NCI-H187 (cell line): ENCODE data around the gene MYRIP.
"Not testable (repeated sequence)": the region's sequence is repeated elsewhere in the genome, so short reads cannot be mapped to it uniquely, and the experiment has no call there.

Experiments used
- DNase-seq, 2 experiments: peaks; one replicate each; lab custom pipeline; 2025; lab: John Stamatoyannopoulos, UW

Gene MYRIP

DNA sequence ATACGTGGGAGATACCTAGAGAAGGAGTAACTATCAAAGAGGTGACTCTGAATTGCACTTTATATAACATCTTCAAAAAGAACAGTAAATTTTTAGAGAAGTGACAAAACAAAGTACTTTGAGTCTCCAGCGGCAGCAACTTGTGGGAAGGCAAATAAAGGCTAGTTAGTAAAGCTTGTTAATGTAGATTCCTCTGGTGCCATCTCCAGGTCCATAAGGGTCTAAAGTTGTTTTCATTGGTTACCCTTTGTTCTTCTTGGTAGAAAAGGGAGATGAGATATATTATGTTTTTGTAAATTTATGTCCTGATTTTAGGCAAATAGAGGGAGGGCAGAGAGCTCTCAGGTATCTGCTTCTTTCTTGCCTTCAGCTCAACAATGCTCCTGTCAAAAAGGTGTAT, 161.6 kb downstream of the MYRIP start:
- no peak for DNase-seq

DNA sequence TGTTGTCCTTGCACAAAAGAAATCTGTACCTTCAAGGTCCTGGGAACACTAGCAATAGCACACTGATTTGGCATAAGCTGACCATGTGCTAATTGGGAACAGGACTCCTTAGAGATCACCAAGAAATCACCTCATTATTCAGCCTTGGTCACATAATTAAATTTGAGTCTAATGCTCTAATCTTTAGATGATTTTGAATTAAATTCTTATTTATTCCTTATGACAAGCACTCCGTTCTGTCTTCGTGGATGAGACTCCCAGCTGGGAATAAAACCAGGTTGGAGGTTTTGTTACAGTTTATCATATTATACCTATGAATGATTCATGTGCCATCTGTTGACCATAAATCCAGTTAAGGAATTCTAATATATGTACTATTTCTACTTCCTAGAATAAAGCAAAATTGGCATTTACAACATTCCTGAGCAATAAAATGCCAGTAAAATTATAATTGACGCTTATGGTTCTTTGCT, 162.2 kb downstream of the MYRIP start:
- no peak for DNase-seq

DNA sequence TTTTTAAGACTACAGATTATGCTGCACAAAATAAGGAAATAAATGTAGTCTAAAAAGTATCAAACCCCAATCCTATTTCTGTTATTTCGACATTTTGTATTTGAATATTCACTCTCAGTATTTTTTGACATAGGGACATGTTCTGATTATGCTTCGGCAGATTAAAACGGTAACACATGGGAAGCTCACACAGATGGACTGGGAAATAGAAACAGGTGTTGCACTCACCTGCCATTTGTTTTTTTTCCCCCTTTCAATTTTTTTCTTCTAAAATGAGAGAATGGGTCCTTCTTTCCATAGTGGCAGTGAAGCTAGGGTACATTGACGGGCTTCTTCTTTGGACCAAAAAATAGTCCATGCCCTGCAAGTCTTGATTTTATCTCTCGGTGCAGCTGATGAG, 163.1 kb downstream of the MYRIP start:
- no peak for DNase-seq

DNA sequence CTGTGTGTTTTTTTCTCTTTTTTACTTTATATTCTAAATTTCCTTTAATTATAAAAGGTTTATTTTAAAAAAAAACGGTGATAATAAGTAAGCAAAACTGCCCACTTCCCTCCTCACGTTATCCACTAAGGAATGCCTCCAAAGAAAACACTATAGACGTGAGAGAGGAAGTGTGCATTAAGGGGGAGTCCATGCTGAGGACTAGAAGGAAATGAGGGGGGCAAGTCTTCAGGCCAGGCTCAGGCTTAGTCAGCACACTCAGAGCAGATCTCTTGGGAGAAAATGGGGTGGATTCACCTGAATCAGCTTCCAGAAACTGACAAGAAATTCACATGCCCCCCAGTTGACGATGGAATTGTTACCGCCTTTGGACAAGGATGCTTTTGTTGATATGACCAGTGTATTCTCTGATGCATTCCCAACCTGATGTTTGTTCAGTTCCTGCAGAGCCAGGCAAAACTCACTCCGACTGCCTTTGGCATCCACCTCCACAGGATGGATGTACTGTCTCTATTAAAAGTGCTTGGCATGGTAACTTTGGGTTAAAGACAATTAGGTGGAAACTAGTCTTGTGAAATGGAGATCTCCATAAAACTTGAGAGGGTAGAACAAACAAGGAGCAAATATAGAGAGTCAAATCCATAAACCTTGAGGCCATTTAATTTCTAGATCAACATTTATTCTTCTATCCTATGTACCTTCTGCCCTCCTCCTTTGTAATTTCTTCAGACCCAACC, 167.8 kb downstream of the MYRIP start:
- DNase-seq, result no peak

DNA sequence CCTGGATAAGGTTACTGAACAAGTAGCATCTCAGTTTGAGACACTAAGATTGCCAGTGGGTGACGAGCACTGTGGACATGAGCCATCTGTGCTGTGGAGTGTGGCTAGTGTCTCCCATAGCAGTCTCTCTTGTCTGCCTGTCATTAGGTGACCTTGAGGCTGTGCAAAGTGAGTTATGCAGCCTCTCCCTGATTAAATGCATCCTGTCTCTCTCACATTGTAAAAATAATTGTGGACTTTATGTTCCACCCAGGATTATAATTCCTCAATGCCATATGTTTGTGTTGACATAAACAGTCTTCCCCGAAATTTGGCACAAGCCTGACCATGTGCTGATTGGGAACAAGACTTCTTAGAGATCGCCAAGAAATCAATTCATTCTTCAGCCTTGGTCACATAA, 168.9 kb downstream of the MYRIP start:
- DNase-seq, result no peak

DNA sequence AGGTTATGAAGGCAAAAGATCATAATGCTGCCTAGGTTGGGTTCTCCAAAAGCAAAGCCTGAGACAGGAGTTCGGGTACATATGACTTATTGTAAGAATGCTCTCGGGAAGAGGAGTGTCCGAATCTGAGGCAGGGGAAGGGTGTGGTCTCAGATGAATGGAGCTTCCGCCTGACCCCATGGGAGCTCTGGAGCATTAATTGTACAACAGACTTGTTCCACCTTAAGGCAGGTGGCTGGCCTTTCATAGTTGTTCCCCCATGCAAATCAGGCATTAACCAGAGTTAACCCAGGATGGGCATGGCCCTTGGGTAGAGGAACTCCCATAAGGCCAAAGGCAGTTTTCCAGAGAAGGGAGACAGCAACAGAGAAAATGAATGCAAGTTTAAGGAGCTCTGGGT, 170.6 kb downstream of the MYRIP start:
- no peak for DNase-seq

DNA sequence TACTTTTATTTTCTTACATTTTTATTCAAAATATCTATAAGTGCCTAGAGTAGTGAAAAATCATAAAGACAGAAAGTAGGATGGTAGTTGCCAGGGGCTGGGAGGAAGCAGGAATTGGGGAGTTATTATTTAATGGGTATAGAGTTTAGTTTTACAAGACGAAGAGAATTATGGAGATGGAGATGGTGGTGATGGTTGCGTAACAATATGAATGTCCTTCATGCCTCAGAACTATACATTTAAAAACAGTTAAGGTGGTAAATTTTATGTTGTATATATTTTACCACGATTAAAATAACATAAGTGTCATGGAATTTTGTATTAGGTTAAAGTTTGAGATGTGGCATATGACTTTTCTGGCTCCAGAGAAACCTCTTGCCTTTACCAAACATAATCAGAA, 171.4 kb downstream of the MYRIP start:
- no peak for DNase-seq

DNA sequence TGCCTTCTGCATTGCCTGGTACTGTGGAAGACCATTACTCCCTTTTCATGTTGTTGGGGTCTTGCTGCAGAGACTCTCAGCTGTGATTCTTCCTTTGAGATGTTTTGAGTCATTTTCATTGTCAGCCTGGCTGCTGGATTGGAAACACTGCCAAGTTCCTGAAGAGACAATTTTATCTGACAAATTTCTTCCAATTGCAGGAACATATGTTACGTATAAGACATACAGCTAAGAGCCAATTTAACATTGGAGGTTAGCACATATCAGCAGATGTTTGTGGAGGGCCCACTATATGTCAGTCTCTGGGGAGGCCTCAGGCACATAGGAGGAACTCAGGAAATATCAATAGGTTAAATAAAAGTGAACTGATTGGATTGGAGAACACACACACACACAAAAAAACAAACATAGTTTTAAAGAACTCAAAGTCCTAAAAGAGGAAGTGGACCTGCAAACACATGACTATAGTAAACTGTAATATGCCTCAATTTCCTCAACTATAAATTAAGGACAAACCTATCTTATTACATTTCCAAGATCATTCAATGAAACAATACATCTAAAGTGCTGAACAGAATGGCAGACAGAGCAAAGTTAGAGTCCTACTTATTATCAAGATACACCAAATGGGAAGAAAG, 172.3 kb downstream of the MYRIP start:
- no peak for DNase-seq

DNA sequence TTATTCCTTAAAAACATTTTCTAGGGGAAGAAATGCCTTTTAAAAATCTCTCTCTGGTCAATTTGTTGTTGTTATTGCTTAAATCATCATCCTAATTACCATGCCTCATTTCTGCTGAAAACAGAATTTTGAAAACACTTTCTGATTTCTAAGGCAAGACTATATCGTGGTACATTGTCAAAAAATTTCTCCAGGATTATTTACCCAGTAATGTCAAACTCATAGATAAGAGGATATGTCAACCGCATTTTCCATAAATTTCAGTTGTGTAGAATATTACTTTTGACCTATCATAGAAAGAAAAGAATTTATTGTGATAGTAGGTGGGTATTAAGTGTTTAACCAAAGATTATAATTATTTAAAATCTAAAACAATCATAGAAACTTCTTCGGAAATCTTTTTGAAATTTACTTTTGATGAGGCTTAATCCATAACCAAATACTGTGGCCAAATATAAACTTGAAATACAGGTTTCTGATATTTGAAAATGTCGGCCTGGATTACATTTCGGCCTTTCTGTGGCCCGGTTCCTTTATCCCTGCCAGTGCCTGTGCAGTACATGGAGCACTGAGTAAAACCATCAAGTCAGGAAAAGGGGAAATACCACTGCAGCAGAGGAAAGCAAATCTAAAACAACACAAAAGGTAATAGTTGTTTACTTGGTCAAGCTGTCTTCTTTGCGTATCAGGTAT, 173.4 kb downstream of the MYRIP start:
- DNase-seq, result no peak

DNA sequence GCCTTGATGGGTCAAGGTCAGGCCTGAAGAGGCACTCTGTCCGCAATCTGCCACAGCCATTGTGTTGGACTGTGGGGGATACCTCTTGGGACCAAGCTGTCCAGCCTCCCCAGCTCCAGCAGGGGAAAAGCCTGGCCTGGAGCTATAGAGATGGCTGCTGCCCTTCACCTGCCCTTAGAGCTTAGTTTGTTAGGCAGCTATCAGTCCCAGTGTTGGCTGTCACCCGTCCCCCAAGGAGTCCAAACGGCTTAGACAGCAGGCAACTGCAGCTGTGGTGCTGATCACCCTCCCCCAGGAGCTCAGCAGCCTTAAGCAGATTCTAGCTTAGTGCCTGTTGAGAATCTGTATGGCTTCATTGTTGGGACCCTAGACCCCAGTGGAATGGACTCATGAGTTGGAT, 180.3 kb downstream of the MYRIP start:
- DNase-seq, result no peak

DNA sequence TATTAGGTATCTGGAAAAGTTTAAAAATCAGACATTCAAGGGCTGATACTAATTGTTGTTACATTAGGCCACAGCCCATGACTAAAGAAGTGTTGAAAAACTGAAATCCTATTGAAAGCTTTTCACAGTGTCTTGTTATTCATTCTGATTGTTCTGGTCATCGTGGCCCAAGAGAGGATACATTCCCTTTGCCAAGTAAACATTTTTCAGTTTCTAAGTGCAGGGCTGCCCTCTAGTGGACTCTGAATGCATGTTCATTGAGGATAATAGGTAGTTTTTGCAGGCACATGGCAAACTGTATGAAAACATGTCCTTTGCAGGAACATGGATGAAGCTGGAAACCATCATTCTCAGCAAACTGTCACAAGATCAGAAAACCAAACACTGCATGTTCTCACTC, 181.1 kb downstream of the MYRIP start:
- DNase-seq, result no peak

DNA sequence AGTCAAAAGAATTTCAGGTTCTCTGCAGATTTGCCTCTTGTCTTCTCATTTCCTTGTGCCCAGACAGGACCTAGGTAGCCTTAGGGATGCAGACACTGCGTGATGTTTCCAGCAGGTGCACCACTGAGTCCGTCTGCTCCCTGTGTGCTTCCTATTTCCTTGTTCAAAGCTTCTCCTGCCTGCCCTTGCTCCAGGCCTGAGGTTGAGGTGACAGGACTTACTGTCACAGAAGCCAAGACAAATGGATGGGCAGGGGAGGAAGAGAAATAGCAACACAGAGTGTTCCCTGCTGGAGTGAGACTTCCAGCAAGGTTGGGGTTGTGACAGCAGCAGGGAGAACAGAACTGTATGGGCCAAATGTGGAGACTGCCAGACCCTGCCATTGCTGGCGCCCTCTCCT, 199.4 kb downstream of the MYRIP start:
- DNase-seq, result no peak

DNA sequence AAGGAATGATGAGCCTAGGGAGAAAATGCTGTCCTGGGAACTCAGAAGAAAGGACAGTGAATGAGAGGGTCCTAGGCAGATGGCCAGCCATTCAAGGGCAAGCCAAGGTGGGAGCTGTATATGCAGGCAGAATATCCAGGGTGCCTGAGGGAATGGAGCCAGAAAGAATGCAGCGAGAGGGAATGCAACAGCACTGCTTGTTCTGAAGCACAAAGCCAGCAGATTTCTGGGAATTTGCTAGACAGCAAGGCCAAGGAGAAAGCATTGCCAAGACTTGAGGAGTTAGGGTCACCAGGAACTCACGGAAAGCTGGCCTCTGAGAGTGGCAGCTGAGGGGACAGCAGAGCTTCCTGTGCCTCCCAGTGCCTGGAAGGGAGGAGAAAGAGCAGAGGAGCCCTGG, 200.6 kb downstream of the MYRIP start:
- DNase-seq, result no peak

DNA sequence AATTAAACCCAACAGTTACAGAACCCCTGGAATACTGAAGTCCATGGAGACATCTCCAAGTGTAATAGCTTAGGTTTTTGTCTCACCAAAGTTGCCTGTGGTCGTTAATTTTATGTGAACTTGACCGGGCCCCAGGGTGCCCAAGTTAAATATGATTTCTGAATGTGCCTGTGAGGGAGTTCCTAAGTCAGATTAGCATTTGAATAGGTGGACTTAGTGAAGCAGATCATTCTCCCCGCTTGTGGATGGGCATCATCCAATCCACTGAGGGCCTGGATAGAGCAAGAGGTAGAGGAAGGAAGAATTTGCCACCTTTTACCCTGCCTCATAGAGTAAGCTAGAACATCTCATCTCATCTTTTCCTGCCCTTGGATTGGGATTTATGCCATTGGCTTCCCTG, 203.0 kb downstream of the MYRIP start:
- no peak for DNase-seq

DNA sequence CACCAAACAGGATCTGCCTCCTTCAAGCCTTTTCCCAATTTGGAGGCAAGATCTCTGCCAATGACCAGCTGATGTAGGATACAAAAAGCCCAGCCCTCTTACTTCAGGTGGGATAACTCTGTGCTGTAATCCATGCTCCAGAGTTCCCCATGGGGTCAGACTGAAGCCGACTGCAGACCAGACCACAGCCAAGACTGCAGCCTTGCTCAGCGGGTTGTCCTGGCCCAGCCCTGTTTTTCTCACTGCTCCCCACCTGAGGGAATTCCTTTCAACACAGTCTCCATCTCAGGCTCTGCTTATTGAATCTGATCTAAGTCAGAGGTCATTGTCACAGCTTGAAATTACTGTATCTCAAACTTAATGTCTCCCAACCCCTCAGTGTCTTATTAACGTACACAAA, 207.0 kb downstream of the MYRIP start:
- DNase-seq, result no peak

DNA sequence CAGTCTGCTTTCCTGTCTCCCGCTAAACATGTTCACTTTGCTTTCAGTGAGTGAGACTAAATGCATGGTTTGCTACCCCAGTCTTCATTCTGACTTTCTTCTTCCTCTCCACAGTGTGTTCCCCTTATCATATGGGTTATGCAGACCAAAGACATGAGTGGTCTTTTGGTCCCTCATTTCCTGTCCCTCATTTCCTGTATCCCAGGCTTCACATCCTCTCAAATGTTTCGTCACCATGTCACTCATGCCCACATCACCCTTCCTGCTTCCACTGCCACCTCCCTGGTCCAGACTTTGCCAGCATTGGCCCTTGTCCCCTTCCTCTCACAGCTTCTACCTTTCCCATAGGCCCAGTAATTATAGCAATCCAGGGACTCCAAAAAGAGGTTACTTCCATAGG, 209.0 kb downstream of the MYRIP start:
- DNase-seq, result no peak

DNA sequence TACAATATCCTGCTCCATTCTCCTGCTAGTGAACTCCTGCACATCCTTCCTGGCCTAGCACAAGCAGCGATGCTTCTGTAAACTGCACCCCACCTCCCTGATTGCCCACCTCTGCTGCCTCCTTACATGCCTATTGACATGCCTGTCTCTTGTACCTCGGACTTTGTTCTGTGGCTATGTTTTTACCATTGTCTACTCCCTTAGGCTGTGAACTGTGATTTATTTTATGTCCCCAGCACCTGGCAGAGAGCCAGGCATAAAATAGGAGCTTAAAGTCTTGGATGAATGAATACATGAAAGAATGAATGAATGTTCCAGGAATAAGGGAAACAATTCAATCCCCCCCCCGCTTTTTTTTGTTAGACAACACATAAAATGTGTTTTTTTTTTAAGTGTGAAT, 210.0 kb downstream of the MYRIP start:
- DNase-seq, result no peak

DNA sequence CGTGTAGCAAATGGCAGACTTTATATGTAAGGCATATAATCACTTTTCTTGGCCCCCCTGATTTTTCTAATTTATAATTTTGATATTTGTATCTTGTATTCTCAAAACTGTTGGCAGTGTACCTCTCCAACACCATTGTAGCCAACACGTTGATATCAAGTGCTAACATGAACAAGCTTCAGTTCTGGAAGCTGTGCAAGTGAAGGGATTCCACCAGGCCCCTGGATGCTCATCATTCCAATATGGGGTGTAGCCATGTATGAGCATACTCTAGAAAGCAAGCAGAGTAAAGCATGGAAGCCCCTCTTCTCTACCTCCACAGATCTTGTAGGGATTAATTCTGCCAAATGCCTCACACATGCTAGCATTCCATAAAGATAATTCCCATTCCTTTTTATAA, 211.3 kb downstream of the MYRIP start:
- no peak for DNase-seq

DNA sequence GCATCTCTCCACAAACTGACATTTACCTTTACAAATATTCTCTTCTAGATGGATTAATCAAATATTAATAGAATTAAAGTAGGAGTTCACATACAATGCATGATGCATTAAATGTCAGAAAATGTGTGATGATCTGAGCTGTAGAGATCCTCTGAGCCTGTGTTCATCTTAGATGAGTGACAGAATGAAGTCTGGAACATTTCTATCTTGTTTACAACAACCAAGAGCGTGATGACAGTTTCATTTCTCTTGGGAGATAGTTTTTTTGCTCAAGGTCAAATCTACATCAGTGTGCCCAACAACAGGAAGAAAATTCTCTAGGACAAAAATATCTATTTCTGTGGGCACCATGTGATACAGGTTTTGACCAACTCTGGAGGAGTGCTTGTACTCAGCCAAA, 211.9 kb downstream of the MYRIP start:
- no peak for DNase-seq

DNA sequence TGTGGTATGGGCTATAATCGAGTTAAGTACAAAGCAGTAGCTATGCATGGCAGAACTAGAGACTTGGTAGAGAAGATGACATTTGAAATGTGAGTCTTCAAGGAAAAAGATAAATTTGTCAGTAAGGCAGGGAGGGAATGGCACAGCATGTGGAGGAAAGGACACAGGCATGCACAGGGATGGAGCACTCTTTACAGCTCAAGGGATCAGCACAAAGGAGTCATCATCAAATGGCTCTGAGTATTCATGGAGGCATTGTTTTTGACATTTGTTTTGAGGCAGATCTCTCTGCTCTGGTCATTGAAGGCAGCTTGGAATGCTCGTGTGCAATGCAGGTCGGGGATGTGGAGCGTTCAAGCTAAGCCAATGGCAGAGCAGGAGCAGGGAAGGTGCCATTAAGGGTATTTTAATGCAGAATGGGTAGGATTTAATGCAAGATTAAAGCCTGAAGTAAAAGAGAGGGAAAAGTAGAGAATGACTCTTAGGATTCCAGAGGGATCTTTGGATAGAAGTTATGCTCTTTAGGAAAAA, 213.0 kb downstream of the MYRIP start:
- no peak for DNase-seq

DNA sequence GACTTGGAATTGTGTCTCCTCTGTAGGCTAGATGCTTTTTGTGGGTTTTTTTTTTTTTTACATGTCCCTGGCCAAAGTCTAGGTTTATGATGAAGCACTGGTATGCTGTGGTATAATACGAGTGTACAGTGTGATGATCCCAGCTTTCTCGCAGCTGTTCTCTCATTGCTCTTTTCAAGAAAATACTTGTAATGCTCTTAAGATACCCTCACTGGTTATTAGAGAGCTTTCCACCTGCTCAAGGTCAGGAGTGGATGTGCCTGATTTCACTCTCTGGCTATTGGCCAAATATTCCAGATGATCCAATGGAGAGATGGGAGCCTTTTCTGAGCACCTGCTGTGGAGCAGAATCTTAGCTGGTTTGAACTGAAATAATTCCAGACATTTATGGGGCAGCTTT, 215.1 kb downstream of the MYRIP start:
- no peak for DNase-seq

DNA sequence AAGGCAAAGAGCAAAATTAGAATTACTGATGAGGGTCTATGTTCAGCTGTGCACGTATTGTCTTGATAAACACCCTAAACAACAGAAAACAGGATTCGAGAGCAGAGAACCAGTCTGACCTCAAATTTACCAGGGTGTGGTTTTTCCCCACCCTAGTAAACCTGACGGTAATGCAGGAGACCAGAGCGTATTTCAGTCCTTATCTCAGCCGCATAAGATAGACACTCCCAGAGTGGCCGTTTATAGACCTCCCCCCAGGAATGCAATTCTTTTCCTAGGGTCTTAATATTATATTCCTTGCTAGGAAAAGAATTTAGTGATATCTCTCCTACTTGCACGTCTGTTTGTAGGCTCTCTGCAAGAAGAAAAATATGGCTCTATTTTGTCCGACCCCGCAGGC, 216.5 kb downstream of the MYRIP start:
- DNase-seq, result not testable (repeated sequence)

DNA sequence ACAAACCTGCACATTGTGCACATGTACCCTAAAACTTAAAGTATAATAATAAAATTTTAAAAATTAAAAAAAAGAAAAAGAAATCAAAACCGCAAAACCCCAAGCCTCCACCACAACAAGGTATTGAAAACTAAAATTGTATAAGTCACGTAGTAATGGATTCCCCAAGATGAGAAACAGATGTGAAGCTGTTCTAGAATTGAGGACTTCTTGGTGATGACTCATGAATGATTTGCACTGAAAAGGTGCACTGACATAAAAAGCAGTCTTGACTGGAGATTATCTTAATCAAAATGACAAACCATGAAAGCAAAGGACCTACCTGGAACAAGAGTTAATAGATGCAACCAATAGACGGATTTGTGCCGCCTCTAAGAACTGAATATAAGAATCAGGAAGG, 225.8 kb downstream of the MYRIP start:
- no peak for DNase-seq
